D341Med (cell line): Measurements from ENCODE around the gene NDNF.

ENCODE experiments used
- DNase-seq: peaks from one replicate; pipeline ENCODE4 v3.0.0; 2012; ENCODE audit warnings: low spot score

NDNF gene

GRCh38 chr4:121015421-121015820 lies 56.9 kb downstream of the NDNF start:
- no peak for DNase-seq

GRCh38 chr4:121014544-121014943 lies 57.8 kb downstream of the NDNF start:
- no peak for DNase-seq

DNA sequence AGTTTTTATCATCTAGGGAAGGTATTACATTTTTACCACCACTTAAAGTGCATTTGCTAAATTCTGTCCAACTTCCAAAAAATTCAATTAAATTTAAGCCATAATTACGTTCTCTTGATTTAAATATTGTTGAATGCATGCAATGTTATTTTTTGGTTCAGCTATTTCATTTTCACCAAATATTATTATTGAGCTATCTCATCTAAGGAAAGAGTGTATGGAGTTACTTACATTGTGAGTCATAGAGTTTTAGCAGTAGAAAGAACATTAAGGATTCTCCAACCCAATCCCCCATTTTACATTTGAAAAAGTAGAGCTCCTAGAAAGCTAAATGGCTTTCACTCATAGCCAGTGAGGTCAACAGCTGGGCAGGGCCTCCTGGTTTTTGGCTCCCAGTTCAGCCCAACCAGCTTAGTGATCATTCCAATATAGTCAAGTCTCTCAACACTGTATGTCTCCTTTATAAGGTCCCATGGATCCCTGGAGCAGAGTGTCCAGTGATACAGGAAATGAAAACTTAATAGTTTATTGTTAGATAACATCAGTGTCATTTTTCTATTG lies 60.5 kb downstream of the NDNF start:
- no peak for DNase-seq

GRCh38 chr4:121011138-121011537 lies 61.2 kb downstream of the NDNF start:
- no peak for DNase-seq

DNA sequence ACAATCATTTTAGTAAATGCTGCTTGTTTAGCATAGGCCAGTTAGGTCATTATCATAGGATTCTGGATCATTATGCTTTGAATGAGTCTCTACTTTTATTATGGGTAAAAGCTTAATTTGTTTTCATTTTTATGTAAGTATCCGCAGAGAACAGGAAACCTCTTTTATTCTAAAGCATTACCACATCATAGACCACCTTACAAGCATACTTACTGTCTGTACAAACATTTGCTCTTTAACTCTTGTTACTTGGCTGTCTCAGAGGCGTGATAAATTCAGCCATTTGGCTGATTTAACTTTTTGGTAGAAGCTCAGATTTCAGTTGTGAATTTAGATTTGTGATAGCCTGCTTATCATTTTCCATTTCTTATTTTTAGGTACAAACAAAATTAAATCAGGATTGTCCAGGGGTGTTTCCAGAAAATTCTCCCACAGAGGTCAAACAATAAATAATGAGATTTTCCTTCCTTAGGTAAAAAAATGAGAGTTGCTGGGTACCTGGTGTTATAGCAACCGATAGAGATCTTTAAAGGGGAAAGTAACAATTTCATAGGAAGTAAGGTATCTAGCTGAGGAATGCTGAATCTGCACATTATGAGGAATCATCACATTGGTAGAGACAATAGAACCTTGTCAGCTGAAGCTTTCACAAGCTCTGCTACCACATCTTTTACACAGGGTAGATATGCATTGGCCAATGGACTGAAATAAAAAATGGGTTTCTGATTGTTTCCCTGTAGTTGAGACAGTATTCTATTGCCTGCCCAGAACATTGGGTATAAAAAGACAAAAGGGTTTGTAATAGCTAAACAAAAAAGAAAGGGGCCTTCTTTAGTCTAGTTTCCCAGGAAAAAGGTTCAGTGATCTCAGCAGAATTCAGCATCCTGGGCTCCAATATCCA lies 62.5 kb downstream of the NDNF start:
- no peak for DNase-seq

GRCh38 chr4:121007660-121008059 lies 64.7 kb downstream of the NDNF start:
- DNase-seq: no peak

DNA sequence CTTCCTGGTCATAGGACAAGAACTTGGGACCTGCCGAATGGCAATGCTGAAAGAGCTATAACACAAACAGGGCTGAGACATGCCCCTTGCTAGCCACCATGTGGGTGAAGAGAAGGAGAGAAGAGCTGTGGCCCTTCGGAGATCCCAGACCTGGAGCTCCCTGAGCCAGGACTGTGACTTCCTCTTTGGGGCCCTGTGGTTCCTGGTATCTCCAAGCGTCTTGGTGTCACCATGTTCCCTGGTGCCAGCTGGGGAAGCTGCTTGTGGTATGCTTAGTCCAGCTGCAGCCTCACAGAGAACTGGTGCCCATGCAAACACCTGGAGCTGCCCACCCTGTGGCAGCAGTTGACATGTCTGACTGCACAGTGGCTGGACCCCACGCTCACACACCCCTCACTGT lies 68.5 kb downstream of the NDNF start:
- DNase-seq: no peak

GRCh38 chr4:120995266-120996010 lies 76.9 kb downstream of the NDNF start:
- DNase-seq: no peak

DNA sequence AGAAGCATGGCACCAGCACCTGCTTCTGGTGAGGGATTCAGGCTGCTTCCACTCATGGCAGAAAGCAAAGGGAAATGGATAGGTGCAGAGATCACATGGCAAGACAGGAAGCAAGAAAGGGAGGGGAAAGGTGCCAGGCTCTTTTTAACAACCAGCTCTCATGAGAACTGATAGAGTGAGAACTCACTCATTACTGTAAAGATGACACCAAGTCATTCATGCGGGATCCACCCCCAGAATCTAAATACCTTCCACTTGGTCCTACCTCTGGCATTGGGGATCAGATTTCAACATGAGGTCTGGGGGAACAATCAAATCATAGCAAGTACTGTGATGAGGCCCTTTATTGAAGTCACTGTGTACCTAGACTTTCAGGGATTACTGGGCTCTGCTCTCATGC lies 77.8 kb downstream of the NDNF start:
- DNase-seq: no peak

- DNase-seq: no peak
Observed at GRCh38 chr4:120991885-120992284, 80.5 kb downstream of the NDNF start.

GRCh38 chr4:120990246-120990645 lies 82.1 kb downstream of the NDNF start:
- DNase-seq: no peak
